ENCODE measurements around the gene MAT2A. TPM values are rescaled to one million over a fixed set of nuclear protein-coding genes. Genes with fewer than 3 reads are reported as not detected.

The MAT2A gene
- total and polyA plus RNA-seq, 9 of the 15 experiments (the other 6 are each of a cell fraction or from before 2014, with no cell fraction given): 130 to 1,027 (median 240) TPM

DNA sequence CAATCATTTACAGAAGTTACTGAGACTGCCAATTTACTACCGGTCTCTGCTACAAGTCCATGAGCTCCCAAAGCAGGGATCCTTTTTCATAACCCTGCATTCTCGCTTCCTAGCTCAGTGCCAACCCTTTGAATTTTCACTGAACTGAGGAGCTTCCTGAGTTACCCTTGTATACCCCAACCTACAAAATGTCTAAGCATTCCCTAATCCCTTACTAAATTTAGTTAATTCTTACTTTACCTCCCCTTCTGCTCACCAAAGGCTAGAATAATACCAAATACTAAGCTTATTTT, 9.6 kb downstream of the MAT2A start:
- H3K27ac ChIP-seq (ENCODE audit: extremely low read depth, low read depth, low read length): no peak overlapping the region
- ATAC-seq (no peak), FAIRE-seq (no peak), DNase-seq (ENCODE audit: extremely low read depth in 1 of 4, low spot score in 3 of 4) (no peak)
- peaks cover 6% of the 10 kb centered on the region for H4K20me1 ChIP-seq (replicated peaks; ENCODE audit: control insufficient read depth, insufficient read depth, low read length)
- no peak overlapping the region for H3K4me3 ChIP-seq
- H3K36me3 ChIP-seq (ENCODE audit: control insufficient read depth, insufficient read depth, low read length): peaks cover 71% of the 10 kb centered on the region
- 0 out of 3 replicates have a peak, but pooled peaks cover 2% of the 10 kb centered on the region for H3K79me2 ChIP-seq (ENCODE audit: control insufficient read depth, insufficient read depth, low read length)
- TF ChIP-seq, protein P1, sequence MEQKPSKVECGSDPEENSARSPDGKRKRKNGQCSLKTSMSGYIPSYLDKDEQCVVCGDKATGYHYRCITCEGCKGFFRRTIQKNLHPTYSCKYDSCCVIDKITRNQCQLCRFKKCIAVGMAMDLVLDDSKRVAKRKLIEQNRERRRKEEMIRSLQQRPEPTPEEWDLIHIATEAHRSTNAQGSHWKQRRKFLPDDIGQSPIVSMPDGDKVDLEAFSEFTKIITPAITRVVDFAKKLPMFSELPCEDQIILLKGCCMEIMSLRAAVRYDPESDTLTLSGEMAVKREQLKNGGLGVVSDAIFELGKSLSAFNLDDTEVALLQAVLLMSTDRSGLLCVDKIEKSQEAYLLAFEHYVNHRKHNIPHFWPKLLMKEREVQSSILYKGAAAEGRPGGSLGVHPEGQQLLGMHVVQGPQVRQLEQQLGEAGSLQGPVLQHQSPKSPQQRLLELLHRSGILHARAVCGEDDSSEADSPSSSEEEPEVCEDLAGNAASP (IDR thresholded peaks at IDR 0.05): no peak
- TF ChIP-seq TCF7L2 (IDR thresholded peaks at IDR 0.05; ENCODE audit: low read depth, low read length): no peak
- no peak for TF ChIP-seq KDM4B (IDR thresholded peaks at IDR 0.05; ENCODE audit: borderline replicate concordance in 2 of 2, low read depth in 1 of 2)
- no peak for TF ChIP-seq JUNB (CRISPR knock-in tag; conservative IDR thresholded peaks at IDR 0.05)
- no peak for TF ChIP-seq CEBPG (CRISPR knock-in tag; IDR thresholded peaks at IDR 0.05)
- TF ChIP-seq CEBPG (tag; conservative IDR thresholded peaks at IDR 0.05 in 1 of 2, IDR thresholded peaks at IDR 0.05 in 1 of 2): no peak
- TF ChIP-seq SAP30 (IDR thresholded peaks at IDR 0.05; ENCODE audit: borderline replicate concordance, insufficient read depth, low read depth, low read length, poor library complexity, severe bottlenecking): no peak
- TF ChIP-seq MECOM (CRISPR knock-in tag; IDR thresholded peaks at IDR 0.05): no peak
- no peak for TF ChIP-seq TEAD2 (tag; IDR thresholded peaks at IDR 0.05)
- no peak for TF ChIP-seq ATF1 (CRISPR knock-in tag; IDR thresholded peaks at IDR 0.05)
- TF ChIP-seq ATF1 (tag; IDR thresholded peaks at IDR 0.05): no peak
- TF ChIP-seq CSDE1 (IDR thresholded peaks at IDR 0.05): no peak
- TF ChIP-seq, protein P2, sequence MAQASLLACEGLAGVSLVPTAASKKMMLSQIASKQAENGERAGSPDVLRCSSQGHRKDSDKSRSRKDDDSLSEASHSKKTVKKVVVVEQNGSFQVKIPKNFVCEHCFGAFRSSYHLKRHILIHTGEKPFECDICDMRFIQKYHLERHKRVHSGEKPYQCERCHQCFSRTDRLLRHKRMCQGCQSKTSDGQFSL (CRISPR knock-in tag; IDR thresholded peaks at IDR 0.05): no peak
- TF ChIP-seq, protein P2 (tag; IDR thresholded peaks at IDR 0.05): no peak
- no peak for TF ChIP-seq CEBPB (tag; IDR thresholded peaks at IDR 0.05)
- TF ChIP-seq, protein P3, sequence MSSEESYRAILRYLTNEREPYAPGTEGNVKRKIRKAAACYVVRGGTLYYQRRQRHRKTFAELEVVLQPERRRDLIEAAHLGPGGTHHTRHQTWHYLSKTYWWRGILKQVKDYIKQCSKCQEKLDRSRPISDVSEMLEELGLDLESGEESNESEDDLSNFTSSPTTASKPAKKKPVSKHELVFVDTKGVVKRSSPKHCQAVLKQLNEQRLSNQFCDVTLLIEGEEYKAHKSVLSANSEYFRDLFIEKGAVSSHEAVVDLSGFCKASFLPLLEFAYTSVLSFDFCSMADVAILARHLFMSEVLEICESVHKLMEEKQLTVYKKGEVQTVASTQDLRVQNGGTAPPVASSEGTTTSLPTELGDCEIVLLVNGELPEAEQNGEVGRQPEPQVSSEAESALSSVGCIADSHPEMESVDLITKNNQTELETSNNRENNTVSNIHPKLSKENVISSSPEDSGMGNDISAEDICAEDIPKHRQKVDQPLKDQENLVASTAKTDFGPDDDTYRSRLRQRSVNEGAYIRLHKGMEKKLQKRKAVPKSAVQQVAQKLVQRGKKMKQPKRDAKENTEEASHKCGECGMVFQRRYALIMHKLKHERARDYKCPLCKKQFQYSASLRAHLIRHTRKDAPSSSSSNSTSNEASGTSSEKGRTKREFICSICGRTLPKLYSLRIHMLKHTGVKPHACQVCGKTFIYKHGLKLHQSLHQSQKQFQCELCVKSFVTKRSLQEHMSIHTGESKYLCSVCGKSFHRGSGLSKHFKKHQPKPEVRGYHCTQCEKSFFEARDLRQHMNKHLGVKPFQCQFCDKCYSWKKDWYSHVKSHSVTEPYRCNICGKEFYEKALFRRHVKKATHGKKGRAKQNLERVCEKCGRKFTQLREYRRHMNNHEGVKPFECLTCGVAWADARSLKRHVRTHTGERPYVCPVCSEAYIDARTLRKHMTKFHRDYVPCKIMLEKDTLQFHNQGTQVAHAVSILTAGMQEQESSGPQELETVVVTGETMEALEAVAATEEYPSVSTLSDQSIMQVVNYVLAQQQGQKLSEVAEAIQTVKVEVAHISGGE (CRISPR knock-in tag; IDR thresholded peaks at IDR 0.05): no peak
- TF ChIP-seq NR3C1 (CRISPR knock-in tag; IDR thresholded peaks at IDR 0.05): no peak
- intact Hi-C loops (cut with micrococcal nuclease): no loop called here
- 64% methylated on average over 2 of the region's 2 CpGs for WGBS (ENCODE audit: insufficient coverage, low coverage, missing lambda C conversion rate)
- in situ Hi-C loops (cut with MboI): no loop called here
- H3K9me1 ChIP-seq (ENCODE audit: control insufficient read depth, insufficient read depth, low read length): no peaks in the 10 kb centered on the region
- no peaks in the 10 kb centered on the region for H3K27me3 ChIP-seq (ENCODE audit: control insufficient read depth in 2 of 2, insufficient read depth in 2 of 2, low read length in 2 of 2)
- POLR2A ChIA-PET: interaction anchor here (0.6 to 24.3 kb wide), 20 partner anchors 3 to 221 kb away, joined by 3 to 1576 read pairs (median 5); partner anchors contain the start of genes CAPG, ELMOD3, GGCX and MAT2A
- no peaks in the 10 kb centered on the region; a peak in 1 of 5 replicates for H3K4me1 ChIP-seq (replicated peaks in 1 of 2; ENCODE audit: control insufficient read depth in 2 of 2, insufficient read depth in 2 of 2, low read length in 2 of 2)
- CTCF ChIA-PET (ENCODE audit: low intra/inter-chr PET ratio): no interaction called here
- no peak overlapping the region for H2AFZ ChIP-seq (ENCODE audit: low read depth, low read length)
- BruUV-seq (replicated peaks): no TSS peak
- no peak overlapping the region for H3K9ac ChIP-seq (ENCODE audit: insufficient read depth in 1 of 2, low read depth in 2 of 2, low read length in 2 of 2)
- H3K9me3 ChIP-seq (replicated peaks; ENCODE audit: control insufficient read depth, insufficient read depth, low read depth, low read length): no peaks in the 10 kb centered on the region
- H3K4me2 ChIP-seq (ENCODE audit: insufficient read depth, low read length): no peak overlapping the region

All from K562 (cell line).